OCI-LY7 (cell line): ENCODE results near the gene RET. TPM values are rescaled to one million over a fixed set of nuclear protein-coding genes. Genes with fewer than 3 reads are reported as not detected.

Experiments used
- BruUV-seq: library from RNA; stranded (reverse); fragments of 400-500 nt; replicated peaks from 2 replicates; lab custom pipeline; 2021; lab: Mats Ljungman, UMichigan
- CTCF ChIA-PET: fragments of 300-600 bp; sonication (Branson Sonifier 250); formaldehyde crosslinking; loops from one replicate; lab custom pipeline; 2022; ENCODE audit warnings: antibody characterized with exemption; ENCODE audit not compliant: unreplicated experiment; lab: Charles Lee
- POLR2A ChIA-PET: fragments of 300-600 bp; sonication (Branson Sonifier 250); formaldehyde crosslinking; loops from one replicate; lab custom pipeline; 2022; ENCODE audit warnings: antibody characterized with exemption; lab: Charles Lee
- DNase-seq: peaks from one replicate; pipeline ENCODE4 v3.0.0-alpha.2; 2015; ENCODE audit warnings: low spot score
- H2AFZ ChIP-seq: fragments of 200-600 bp; sonication (generic), shearing (Covaris generic); 2 replicates; pipeline ENCODE4 v1.6.1; 2014; ENCODE audit warnings: mild to moderate bottlenecking, antibody characterized with exemption, low read length, moderate library complexity
- H3K27ac ChIP-seq: fragments of 200-600 bp; sonication (generic); 2 replicates; pipeline ENCODE4 v1.5.1; 2014; ENCODE audit warnings: mixed run types, low read depth, mild to moderate bottlenecking, moderate library complexity, low read length, inconsistent platforms; ENCODE audit not compliant: poor library complexity, severe bottlenecking
- H3K36me3 ChIP-seq: fragments of 200-600 bp; sonication (generic); 2 replicates; pipeline ENCODE4 v1.6.1; 2014; ENCODE audit warnings: mild to moderate bottlenecking, antibody characterized with exemption, low read length, moderate library complexity, mixed read lengths; ENCODE audit not compliant: insufficient read depth
- H3K4me1 ChIP-seq: fragments of 200-600 bp; sonication (generic); 2 replicates; pipeline ENCODE4 v1.5.1; 2014; ENCODE audit warnings: mild to moderate bottlenecking, low read length; ENCODE audit not compliant: insufficient read depth, poor library complexity, severe bottlenecking
- H3K4me2 ChIP-seq: fragments of 200-600 bp; sonication (generic); 2 replicates; pipeline ENCODE4 v1.6.1; 2014; ENCODE audit warnings: mild to moderate bottlenecking, low read length
- H3K4me3 ChIP-seq: fragments of 200-600 bp; sonication (generic); 2 replicates; pipeline ENCODE4 v1.5.1; 2014; ENCODE audit warnings: mild to moderate bottlenecking, low read depth, low read length; ENCODE audit not compliant: poor library complexity, severe bottlenecking
- H3K79me2 ChIP-seq: fragments of 200-600 bp; sonication (generic); 2 replicates; pipeline ENCODE4 v1.6.1; 2016; ENCODE audit warnings: low read depth, mild to moderate bottlenecking, low read length, moderate library complexity, mixed read lengths; ENCODE audit not compliant: insufficient read depth
- H3K9me2 ChIP-seq: fragments of 200-600 bp; sonication (generic); 2 replicates; pipeline ENCODE4 v1.6.1; 2016; ENCODE audit warnings: mild to moderate bottlenecking, low read length, mixed read lengths; ENCODE audit not compliant: insufficient read depth
- H3K9me3 ChIP-seq: fragments of 200-600 bp; sonication (generic); 2 replicates; pipeline ENCODE4 v1.6.1; 2014; ENCODE audit warnings: mild to moderate bottlenecking, mixed run types, low read length, mixed read lengths
- H4K20me1 ChIP-seq: fragments of 200-600 bp; sonication (generic); 2 replicates; pipeline ENCODE4 v1.6.1; 2014; ENCODE audit warnings: mild to moderate bottlenecking, antibody characterized with exemption, low read length, moderate library complexity, mixed read lengths; ENCODE audit not compliant: insufficient read depth
- CTCF ChIP-seq: fragments of 200-600 bp; sonication (generic); conservative IDR thresholded peaks from 2 replicates; pipeline ENCODE4 v1.5.1; 2014; ENCODE audit warnings: mild to moderate bottlenecking, antibody characterized with exemption, low read length, moderate library complexity, mixed read lengths
- EZH2phosphoT487 ChIP-seq: fragments of 200-600 bp; sonication (generic); IDR thresholded peaks from 2 replicates; pipeline ENCODE4 v1.6.1; 2018; ENCODE audit warnings: low read depth, borderline replicate concordance, mild to moderate bottlenecking, mixed run types, antibody characterized with exemption, low read length, moderate library complexity, mixed read lengths
- intact Hi-C: fragments of 100-400 bp; cut with micrococcal nuclease; formaldehyde crosslinking; loops from one replicate; pipeline ENCODE4 v1.10.0; 2022; ENCODE audit not compliant: unreplicated experiment
- total RNA-seq, 2 experiments: library from RNA; depleted of rRNA in 1 of 2; stranded (reverse); fragments of >200 nt in 1 of 2; shearing (Covaris generic) in 1 of 2; gene quantifications; 2 replicates each; pipeline ENCODE4 v1.2.3, GENCODE V29; 2014 to 2022

Gene RET
- total RNA-seq, 2 experiments from 2014 or later: 0.06 TPM; not detected in 1

- intact Hi-C loops: no loop called here
- no peaks in the 10 kb centered on the region for H3K9me3 ChIP-seq
- no peaks in the 10 kb centered on the region for H3K36me3 ChIP-seq
- no peaks in the 10 kb centered on the region for H4K20me1 ChIP-seq
- no TSS peak for BruUV-seq
- DNase-seq: no peak
- no peak overlapping the region for H3K4me3 ChIP-seq
- H3K4me1 ChIP-seq: no peaks in the 10 kb centered on the region
- H3K27ac ChIP-seq: no peak overlapping the region
- H3K79me2 ChIP-seq: no peaks in the 10 kb centered on the region
- H3K9me2 ChIP-seq: no peaks in the 10 kb centered on the region
- POLR2A ChIA-PET: interaction anchor here (0.6 kb wide), 1 partner anchor 180 kb away, joined by 3 read pairs; no protein-coding TSS in a partner anchor
- TF ChIP-seq CTCF (no peak), EZH2phosphoT487 (no peak)
- H2AFZ ChIP-seq: no peak overlapping the region
- CTCF ChIA-PET: no interaction called here
- H3K4me2 ChIP-seq: no peak overlapping the region
These were observed 6.5 kb upstream of the RET start for GRCh38 chr10:43070121-43071085.

GRCh38 chr10:43071865-43072650 lies 4.8 kb upstream of the RET start:
- Histone ChIP-seq H3K4me1 (no peaks in the 10 kb centered on the region), H3K4me2 (no peak overlapping the region), H4K20me1 (no peaks in the 10 kb centered on the region), H3K27ac (no peak overlapping the region), H2AFZ (no peak overlapping the region), H3K9me2 (no peaks in the 10 kb centered on the region), H3K36me3 (no peaks in the 10 kb centered on the region), H3K79me2 (no peaks in the 10 kb centered on the region), H3K4me3 (no peak overlapping the region), H3K9me3 (no peaks in the 10 kb centered on the region)
- ChIA-PET POLR2A (no interaction called here), CTCF (no interaction called here)
- intact Hi-C loops: no loop called here
- BruUV-seq: no TSS peak
- DNase-seq: no peak
- TF ChIP-seq CTCF (no peak), EZH2phosphoT487 (no peak)
